Retinal pigment epithelial cell (primary cell): Measurements from ENCODE around the gene THAP4.
"Not testable (repeated sequence)": the region's sequence is repeated elsewhere in the genome, so short reads cannot be mapped to it uniquely, and the experiment has no call there.

ENCODE experiments used
- DNase-seq: peaks from one replicate; pipeline ENCODE4 v3.0.0-alpha.2; 2010; ENCODE audit warnings: low read depth
- H3K4me3 ChIP-seq: 2 replicates; pipeline ENCODE4 v1.5.1; 2011; ENCODE audit warnings: mild to moderate bottlenecking, low read length, control low read depth, moderate library complexity
- CTCF ChIP-seq: conservative IDR thresholded peaks from 2 replicates; pipeline ENCODE4 v1.5.1; 2011; ENCODE audit warnings: low read depth, low read length, control low read depth, inconsistent platforms

The THAP4 gene

GRCh38 chr2:241577413-241578122 lies 59.4 kb downstream of the THAP4 start:
- DNase-seq, result no peak
- no peak for TF ChIP-seq CTCF

GRCh38 chr2:241576293-241576654 lies 60.7 kb downstream of the THAP4 start:
- no peak overlapping the region for H3K4me3 ChIP-seq
- peak; percentile 3 for TF ChIP-seq CTCF
- no peak for DNase-seq

More at GRCh38 chr2:241577413-241578122, 59.4 kb downstream of the THAP4 start:
- H3K4me3 ChIP-seq, result no peak overlapping the region

DNA sequence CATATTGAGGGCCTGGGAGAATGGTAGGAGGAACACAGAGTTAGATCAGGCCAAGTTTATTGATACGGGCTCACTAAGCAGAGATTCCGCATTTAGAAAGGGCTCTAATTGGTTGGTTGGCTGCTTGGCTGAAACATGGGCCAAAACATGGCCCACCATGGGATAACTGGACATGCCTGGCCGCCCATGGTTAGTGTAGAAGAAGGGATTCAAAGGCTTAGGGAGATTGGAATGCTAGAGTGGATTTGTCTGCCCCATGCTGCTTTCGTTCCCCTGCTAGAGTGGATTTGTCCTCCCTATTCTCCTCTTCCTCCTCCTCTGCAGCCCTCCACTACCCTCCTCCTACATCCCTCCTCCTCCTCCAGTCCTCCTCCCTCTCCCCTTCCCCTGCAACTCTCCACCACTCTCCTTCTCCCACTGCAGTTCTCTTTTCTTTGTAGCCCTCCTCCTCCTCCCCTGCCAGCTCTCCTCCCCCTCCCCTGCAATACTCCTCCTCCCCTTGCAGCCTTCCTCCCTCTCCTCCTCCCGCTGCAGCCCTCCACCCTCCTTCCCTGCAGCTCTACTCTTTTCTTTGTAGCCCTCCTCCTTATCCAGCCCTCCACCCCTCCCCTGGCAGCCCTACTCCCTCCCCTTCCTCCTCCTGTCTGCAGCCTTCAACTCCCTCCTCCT lies 61.2 kb downstream of the THAP4 start:
- no peak for TF ChIP-seq CTCF
- H3K4me3 ChIP-seq, result no peak overlapping the region

DNA sequence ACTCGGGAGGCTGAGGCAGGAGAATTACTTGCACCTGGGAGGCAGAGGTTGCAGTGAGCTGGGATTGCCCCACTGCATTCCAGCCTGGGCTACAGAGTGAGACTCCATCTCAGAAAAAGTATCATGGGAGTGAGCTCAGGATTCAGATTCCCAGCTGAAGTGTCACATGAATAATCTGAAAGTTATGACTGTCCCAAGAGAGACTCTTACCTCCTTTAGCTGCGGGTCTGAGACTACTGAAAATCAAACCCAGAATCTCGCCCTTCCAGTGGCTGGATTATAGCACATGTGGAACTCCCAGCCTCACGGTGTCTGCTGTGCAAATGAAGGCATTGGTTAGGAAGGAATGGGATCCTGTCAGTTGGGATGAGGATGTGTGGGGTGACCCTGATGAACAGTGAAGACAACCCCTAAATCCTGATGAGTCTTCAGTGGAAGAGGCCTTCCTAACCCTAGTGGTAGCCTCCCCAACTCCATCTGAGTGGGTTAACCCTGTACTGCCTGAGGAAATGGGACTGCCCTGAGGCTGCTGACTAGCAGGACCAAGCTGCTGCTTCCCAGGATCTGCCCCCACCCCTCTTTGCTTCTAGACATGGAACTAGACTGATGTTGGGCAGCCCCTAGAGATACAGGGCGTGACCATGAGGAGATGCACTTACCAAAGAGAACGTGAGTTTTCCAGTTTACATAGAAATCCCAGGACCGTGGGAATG lies 61.9 kb downstream of the THAP4 start:
- no peak for DNase-seq

More for the DNA sequence above, 61.2 kb downstream of the THAP4 start:
- no peak for DNase-seq

GRCh38 chr2:241573741-241574140 lies 63.2 kb downstream of the THAP4 start:
- no peak overlapping the region for H3K4me3 ChIP-seq
- DNase-seq, result no peak
- TF ChIP-seq CTCF, result no peak

More for the DNA sequence above, 61.9 kb downstream of the THAP4 start:
- TF ChIP-seq CTCF, result no peak
- no peak overlapping the region for H3K4me3 ChIP-seq

- H3K4me3 ChIP-seq, DNase-seq: not testable (repeated sequence)
Measured at GRCh38 chr2:241572915-241573651, 63.9 kb downstream of the THAP4 start.
